ENCODE data around the gene OPN5. TPM values are rescaled to one million over a fixed set of nuclear protein-coding genes. Genes with fewer than 3 reads are reported as not detected.

OPN5 gene
- total RNA-seq, 1 donor from 2014 or later, result not detected

GRCh38 chr6:47839645-47840044 lies 57.8 kb downstream of the OPN5 start:
- H3K4me3 ChIP-seq, result no peak overlapping the region
- no peak for TF ChIP-seq CTCF (IDR thresholded peaks at IDR 0.05; ENCODE audit: borderline replicate concordance)
- H3K9me3 ChIP-seq (replicated peaks), result peaks cover 12% of the 10 kb centered on the region
- no peaks in the 10 kb centered on the region for H3K36me3 ChIP-seq
- no peaks in the 10 kb centered on the region for H3K27me3 ChIP-seq (ENCODE audit: low read depth)
- no peak overlapping the region for H3K27ac ChIP-seq (replicated peaks)
- intact Hi-C loops (cut with micrococcal nuclease), result no loop called here
- H3K4me1 ChIP-seq, result no peaks in the 10 kb centered on the region
- no peak for DNase-seq

GRCh38 chr6:47844881-47845280 lies 63.0 kb downstream of the OPN5 start:
- Histone ChIP-seq H3K4me3 (no peak overlapping the region), H3K9me3 (replicated peaks) (peaks cover 12% of the 10 kb centered on the region), H3K27ac (replicated peaks) (no peak overlapping the region), H3K4me1 (no peaks in the 10 kb centered on the region), H3K36me3 (no peaks in the 10 kb centered on the region), H3K27me3 (ENCODE audit: low read depth) (no peaks in the 10 kb centered on the region)
- no peak for TF ChIP-seq CTCF (IDR thresholded peaks at IDR 0.05; ENCODE audit: borderline replicate concordance)
- no peak for DNase-seq
- intact Hi-C loops (cut with micrococcal nuclease), result no loop called here

- no peaks in the 10 kb centered on the region for H3K4me1 ChIP-seq
- TF ChIP-seq CTCF (IDR thresholded peaks at IDR 0.05; ENCODE audit: borderline replicate concordance), result no peak
Observed at GRCh38 chr6:47846752-47847151, 64.9 kb downstream of the OPN5 start.

GRCh38 chr6:47851091-47851490 lies 69.3 kb downstream of the OPN5 start:
- no peak for TF ChIP-seq CTCF (IDR thresholded peaks at IDR 0.05; ENCODE audit: borderline replicate concordance)
- intact Hi-C loops (cut with micrococcal nuclease), result no loop called here
- no peak overlapping the region for H3K4me3 ChIP-seq
- DNase-seq, result no peak
- H3K4me1 ChIP-seq, result no peaks in the 10 kb centered on the region
- no peaks in the 10 kb centered on the region for H3K9me3 ChIP-seq (replicated peaks)
- no peaks in the 10 kb centered on the region for H3K27me3 ChIP-seq (ENCODE audit: low read depth)
- H3K36me3 ChIP-seq, result no peaks in the 10 kb centered on the region
- no peak overlapping the region for H3K27ac ChIP-seq (replicated peaks)

More at GRCh38 chr6:47846752-47847151, 64.9 kb downstream of the OPN5 start:
- no peak for DNase-seq
- intact Hi-C loops (cut with micrococcal nuclease), result no loop called here
- no peaks in the 10 kb centered on the region for H3K36me3 ChIP-seq
- H3K27me3 ChIP-seq (ENCODE audit: low read depth), result no peaks in the 10 kb centered on the region
- H3K27ac ChIP-seq (replicated peaks), result no peak overlapping the region
- no peak overlapping the region for H3K4me3 ChIP-seq
- peaks cover 6% of the 10 kb centered on the region for H3K9me3 ChIP-seq (replicated peaks)

GRCh38 chr6:47852727-47853126 lies 70.9 kb downstream of the OPN5 start:
- H3K27ac ChIP-seq (replicated peaks), result no peak overlapping the region
- intact Hi-C loops (cut with micrococcal nuclease), result no loop called here
- DNase-seq, result no peak
- no peak for TF ChIP-seq CTCF (IDR thresholded peaks at IDR 0.05; ENCODE audit: borderline replicate concordance)
- peaks cover 4% of the 10 kb centered on the region for H3K27me3 ChIP-seq (ENCODE audit: low read depth)
- no peaks in the 10 kb centered on the region for H3K4me1 ChIP-seq
- no peak overlapping the region for H3K4me3 ChIP-seq
- no peaks in the 10 kb centered on the region for H3K9me3 ChIP-seq (replicated peaks)
- H3K36me3 ChIP-seq, result no peaks in the 10 kb centered on the region

- intact Hi-C loops (cut with micrococcal nuclease), result no loop called here
- no peaks in the 10 kb centered on the region for H3K4me1 ChIP-seq
- no peak for DNase-seq
Observed at GRCh38 chr6:47853766-47854165, 71.9 kb downstream of the OPN5 start.

More at GRCh38 chr6:47853766-47854165, 71.9 kb downstream of the OPN5 start:
- no peaks in the 10 kb centered on the region for H3K36me3 ChIP-seq
- no peak overlapping the region for H3K27ac ChIP-seq (replicated peaks)
- H3K9me3 ChIP-seq (replicated peaks), result no peaks in the 10 kb centered on the region
- H3K4me3 ChIP-seq, result no peak overlapping the region
- TF ChIP-seq CTCF (IDR thresholded peaks at IDR 0.05; ENCODE audit: borderline replicate concordance), result peak; percentile 30
- peaks cover 4% of the 10 kb centered on the region for H3K27me3 ChIP-seq (ENCODE audit: low read depth)
